ENCODE data around the gene SDR42E2. TPM values are rescaled to one million over a fixed set of nuclear protein-coding genes. Genes with fewer than 3 reads are reported as not detected.
"Not testable (repeated sequence)": the region's sequence is repeated elsewhere in the genome, so short reads cannot be mapped to it uniquely, and the experiment has no call there.

SDR42E2 gene
- total RNA-seq, 2 experiments from 2014 or later: 0.23 to 0.44 TPM

DNA sequence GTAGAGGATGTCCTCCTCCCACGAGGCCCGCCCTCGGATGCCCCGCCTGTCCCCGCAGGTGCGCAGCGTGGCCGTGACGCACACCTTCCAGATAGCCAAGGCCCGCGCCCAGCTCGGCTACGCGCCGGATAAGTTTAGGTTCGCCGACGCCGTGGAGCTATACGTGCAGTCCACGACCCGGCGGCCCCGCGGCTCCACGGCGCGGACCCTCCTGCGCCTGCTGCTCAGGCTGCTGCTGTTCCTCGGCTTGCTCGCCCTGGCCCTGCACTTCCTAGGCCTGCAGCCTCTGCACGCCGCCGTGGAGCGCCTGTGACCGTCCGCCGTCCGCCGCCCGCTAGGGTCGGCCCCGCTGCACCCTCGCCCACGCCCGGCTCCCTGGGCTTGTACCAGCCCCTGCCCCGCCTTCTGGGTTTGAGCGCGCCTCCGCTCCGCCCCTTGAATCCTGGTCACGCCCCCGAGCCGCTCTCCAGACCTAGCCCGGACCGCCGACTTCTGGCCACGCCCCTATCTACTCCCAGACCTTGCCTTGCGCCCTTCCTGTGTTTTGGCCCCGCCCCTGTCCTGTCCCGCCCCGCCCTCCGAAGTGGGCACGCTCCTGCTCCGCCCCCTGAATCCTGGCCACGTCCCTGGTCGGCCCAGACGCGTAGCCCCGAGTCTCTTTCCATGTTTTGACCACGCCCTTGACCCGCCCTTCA lies 27.9 kb downstream of the SDR42E2 start:
- peaks cover 46% of the 10 kb centered on the region for H3K4me1 Mint-ChIP-seq
- ATAC-seq (ENCODE audit: low read depth): peak; percentile 60
- no peaks in the 10 kb centered on the region for H3K27me3 Mint-ChIP-seq
- DNase-seq: peak; percentile 99
- POLR2A ChIA-PET: interaction anchor here (1.2 to 4.6 kb wide), 7 partner anchors 16 to 369 kb away, joined by 3 to 27 read pairs (median 3); partner anchors contain the start of genes EEF2K, MOSMO, POLR3E and UQCRC2
- H3K4me3 Mint-ChIP-seq: peak overlapping the region; percentile 98
- H3K27ac Mint-ChIP-seq: peak overlapping the region; percentile 100
- H3K36me3 Mint-ChIP-seq: no peaks in the 10 kb centered on the region
- no peaks in the 10 kb centered on the region for H3K9me3 Mint-ChIP-seq

DNA sequence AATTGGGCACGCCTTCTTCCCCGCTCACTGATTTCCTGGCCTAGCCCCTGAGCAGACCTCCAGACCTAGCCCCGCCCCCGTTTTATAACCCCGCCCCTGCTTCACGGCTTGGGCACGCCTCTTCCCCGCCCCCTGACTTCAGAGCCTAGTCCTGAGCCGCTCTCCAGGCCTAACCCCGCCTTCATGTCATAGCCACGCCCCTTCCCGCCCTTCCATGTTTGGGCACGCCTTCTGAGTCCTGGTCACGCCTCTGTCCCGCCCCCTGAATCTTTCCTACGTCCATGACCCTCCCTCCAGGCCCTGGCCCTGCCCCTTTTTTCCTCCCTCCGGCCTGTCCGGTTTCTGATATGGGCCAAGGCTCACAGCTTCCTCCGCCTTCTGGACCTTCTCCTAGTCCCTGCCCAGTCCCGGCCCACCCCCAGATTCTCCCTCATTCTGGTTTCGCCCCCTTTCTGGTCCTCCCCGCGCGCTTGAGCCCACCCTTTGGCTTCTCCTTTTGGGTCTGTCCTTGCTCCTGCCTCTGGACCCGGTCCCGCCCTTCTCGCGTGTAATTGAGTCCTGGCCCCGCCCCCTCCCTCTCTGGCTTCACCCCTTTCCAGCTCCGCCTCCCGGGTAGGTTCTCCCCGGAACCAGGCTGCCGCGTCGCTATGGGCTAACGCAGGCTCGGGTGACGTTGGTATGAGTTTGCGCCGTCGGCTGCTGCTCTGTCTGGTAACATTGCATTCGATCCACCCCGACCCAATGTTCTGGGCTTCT lies 28.6 kb downstream of the SDR42E2 start:
- POLR2A ChIA-PET: interaction anchor here (0.6 to 4.6 kb wide), 11 partner anchors 11 to 1020 kb away, joined by 3 to 27 read pairs (median 4); partner anchors contain the start of genes EEF2K, MOSMO and POLR3E
- H3K9me3 Mint-ChIP-seq: no peaks in the 10 kb centered on the region
- H3K27me3 Mint-ChIP-seq: peaks cover 2% of the 10 kb centered on the region
- H3K36me3 Mint-ChIP-seq: peaks cover 2% of the 10 kb centered on the region
- peaks cover 50% of the 10 kb centered on the region for H3K4me1 Mint-ChIP-seq
- peak overlapping the region; percentile 98 for H3K4me3 Mint-ChIP-seq
- peak; percentile 60 for ATAC-seq (ENCODE audit: low read depth)
- peak; percentile 93 for DNase-seq
- peak overlapping the region; percentile 100 for H3K27ac Mint-ChIP-seq

DNA sequence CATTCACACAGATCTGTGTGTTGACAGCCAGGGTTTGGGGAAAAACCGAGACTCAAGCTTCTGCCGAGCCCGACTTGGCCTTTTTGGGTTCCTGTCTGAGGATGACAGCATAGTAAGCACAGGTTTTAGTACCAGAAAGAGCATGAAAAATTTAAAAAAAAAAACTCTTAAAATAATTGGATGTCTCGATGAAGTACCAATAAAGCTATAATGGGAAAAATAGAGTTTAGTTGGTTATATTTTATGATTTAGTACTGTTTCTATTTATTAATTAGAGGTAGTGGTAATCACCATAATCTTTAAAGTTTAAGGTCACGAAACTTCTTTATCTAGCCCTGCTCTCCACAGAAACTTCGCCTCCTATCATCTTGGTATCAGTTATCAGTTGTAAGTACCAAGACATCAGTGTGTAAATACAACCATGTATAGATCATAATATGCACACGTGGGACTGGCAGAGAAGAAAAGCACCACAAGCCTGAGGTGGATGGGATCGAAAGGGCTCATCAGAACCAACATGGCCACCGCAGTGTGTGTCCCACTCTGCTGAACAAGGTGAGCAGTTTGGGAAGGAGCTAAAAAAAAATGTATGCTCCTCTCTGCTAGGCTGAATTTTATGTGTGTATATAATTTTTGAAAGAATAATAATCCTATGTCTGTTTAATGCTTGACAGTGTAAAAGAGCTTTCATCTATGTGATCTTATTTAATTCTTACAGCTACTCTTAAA lies 29.4 kb downstream of the SDR42E2 start:
- peaks cover 2% of the 10 kb centered on the region for H3K36me3 Mint-ChIP-seq
- peaks cover 53% of the 10 kb centered on the region for H3K4me1 Mint-ChIP-seq
- no peak for ATAC-seq (ENCODE audit: low read depth)
- H3K27me3 Mint-ChIP-seq: peaks cover 2% of the 10 kb centered on the region
- H3K4me3 Mint-ChIP-seq: peak overlapping the region; percentile 98
- H3K9me3 Mint-ChIP-seq: no peaks in the 10 kb centered on the region
- peak overlapping the region; percentile 100 for H3K27ac Mint-ChIP-seq
- no peak for DNase-seq
- POLR2A ChIA-PET: interaction anchor here (0.6 to 4.6 kb wide), 10 partner anchors 10 to 508 kb away, joined by 3 to 27 read pairs (median 4); partner anchors contain the start of genes EEF2K and POLR3E

DNA sequence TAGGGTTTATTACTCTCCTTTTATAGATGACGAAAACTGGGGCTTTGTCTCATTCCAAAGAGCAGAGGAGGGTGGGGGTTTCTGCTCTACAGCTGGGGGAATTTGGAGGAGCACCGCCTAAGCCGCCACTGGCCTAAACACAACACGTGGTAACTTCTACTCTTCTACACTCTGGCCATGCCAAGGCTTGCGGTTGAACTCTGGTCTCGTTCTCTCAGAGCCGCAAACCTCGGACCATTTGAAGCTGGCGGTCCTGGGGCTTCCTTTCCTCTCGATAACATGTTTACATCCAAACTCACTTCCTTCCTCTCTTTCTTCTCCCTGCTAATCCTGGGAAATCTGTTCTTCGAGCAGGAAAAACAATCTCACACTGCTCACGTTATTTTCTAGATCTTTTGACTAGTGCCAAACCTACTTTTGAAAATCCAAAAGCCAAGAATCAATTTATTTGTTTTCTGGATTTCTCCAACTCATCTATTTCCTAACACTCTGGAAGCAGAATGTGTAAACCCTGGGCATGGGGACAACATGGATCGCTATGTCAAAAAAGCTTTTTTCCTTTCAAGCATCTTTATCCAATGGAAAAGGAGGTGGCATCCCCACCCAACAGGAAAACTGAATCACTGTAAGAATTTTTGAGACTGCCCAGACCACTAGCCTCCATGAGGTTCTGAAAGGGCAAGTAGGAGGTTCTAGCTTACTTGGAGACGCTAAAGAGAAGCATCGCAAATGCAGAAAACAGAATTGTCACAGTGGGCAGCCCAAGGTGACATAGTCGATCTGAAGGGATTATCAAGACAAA lies 30.2 kb downstream of the SDR42E2 start:
- Mint-ChIP-seq H3K27ac (peak overlapping the region; percentile 92), H3K4me1 (peaks cover 55% of the 10 kb centered on the region), H3K27me3 (peaks cover 4% of the 10 kb centered on the region), H3K4me3 (peak overlapping the region; percentile 98), H3K9me3 (no peaks in the 10 kb centered on the region), H3K36me3 (peaks cover 2% of the 10 kb centered on the region)
- DNase-seq (peak; percentile 76), ATAC-seq (ENCODE audit: low read depth) (peak; percentile 4)
- POLR2A ChIA-PET: interaction anchor here (1.2 to 4.6 kb wide), 5 partner anchors 9 to 185 kb away, joined by 3 to 27 read pairs (median 5); partner anchors contain the start of genes EEF2K and POLR3E

DNA sequence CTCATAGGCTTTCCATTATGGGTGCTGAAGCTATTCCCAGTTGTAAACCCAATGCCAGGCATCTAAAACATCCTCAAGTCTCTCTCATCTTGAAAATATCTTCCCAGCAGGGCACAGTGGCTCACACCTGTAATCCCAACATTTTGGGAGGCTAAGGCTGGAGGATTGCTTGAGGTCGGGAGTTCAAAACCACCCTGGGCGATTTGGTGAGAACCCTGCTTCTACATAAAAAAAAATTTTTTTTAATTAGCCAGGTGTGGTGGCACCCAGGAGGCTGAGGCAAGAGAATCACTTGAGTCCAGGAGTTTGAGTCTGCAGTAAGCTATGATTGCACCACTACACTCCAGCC lies 30.7 kb downstream of the SDR42E2 start:
- Mint-ChIP-seq H3K9me3 (no peaks in the 10 kb centered on the region), H3K4me1 (peaks cover 57% of the 10 kb centered on the region), H3K27ac (no peak overlapping the region), H3K36me3 (peaks cover 2% of the 10 kb centered on the region), H3K4me3 (no peak overlapping the region), H3K27me3 (peaks cover 4% of the 10 kb centered on the region)
- ATAC-seq (ENCODE audit: low read depth) (no peak), DNase-seq (no peak)
- POLR2A ChIA-PET: interaction anchor here (1.6 to 4.6 kb wide), 3 partner anchors 12 to 186 kb away, joined by 3 to 27 read pairs (median 5); partner anchors contain the start of gene POLR3E

- DNase-seq (no peak), ATAC-seq (ENCODE audit: low read depth) (no peak)
- Mint-ChIP-seq H3K27ac (peak overlapping the region; percentile 90), H3K36me3 (peaks cover 2% of the 10 kb centered on the region), H3K4me3 (peak overlapping the region; percentile 87), H3K27me3 (peaks cover 4% of the 10 kb centered on the region), H3K4me1 (peaks cover 49% of the 10 kb centered on the region), H3K9me3 (no peaks in the 10 kb centered on the region)
- POLR2A ChIA-PET: interaction anchor here (0.7 to 1.9 kb wide), 3 partner anchors 10 to 102 kb away, joined by 3 to 12 read pairs (median 6); partner anchors contain the start of gene POLR3E
These were observed 32.6 kb downstream of the SDR42E2 start for GRCh38 chr16:22194707-22195444.

DNA sequence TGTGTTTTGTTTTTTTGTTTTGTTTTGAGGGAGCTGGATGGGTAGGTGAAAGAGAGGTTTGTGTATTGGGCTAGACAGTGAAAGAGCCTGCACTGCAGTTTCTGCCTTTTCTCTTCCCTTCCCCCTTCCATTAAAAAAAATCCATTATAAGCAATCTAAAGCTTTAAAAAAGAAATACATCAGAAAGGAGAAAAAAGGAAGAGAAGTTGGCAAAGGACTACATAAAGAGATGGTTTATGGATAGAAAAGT lies 33.1 kb downstream of the SDR42E2 start:
- H3K36me3 Mint-ChIP-seq: peaks cover 2% of the 10 kb centered on the region
- H3K27me3 Mint-ChIP-seq: peaks cover 4% of the 10 kb centered on the region
- no peaks in the 10 kb centered on the region for H3K9me3 Mint-ChIP-seq
- no peak for ATAC-seq (ENCODE audit: low read depth)
- H3K4me1 Mint-ChIP-seq: peaks cover 49% of the 10 kb centered on the region
- H3K4me3 Mint-ChIP-seq: peak overlapping the region; percentile 87
- POLR2A ChIA-PET: interaction anchor here (0.7 to 1.9 kb wide), 3 partner anchors 9 to 102 kb away, joined by 3 to 12 read pairs (median 6); partner anchors contain the start of gene POLR3E
- DNase-seq: no peak
- H3K27ac Mint-ChIP-seq: peak overlapping the region; percentile 90

DNA sequence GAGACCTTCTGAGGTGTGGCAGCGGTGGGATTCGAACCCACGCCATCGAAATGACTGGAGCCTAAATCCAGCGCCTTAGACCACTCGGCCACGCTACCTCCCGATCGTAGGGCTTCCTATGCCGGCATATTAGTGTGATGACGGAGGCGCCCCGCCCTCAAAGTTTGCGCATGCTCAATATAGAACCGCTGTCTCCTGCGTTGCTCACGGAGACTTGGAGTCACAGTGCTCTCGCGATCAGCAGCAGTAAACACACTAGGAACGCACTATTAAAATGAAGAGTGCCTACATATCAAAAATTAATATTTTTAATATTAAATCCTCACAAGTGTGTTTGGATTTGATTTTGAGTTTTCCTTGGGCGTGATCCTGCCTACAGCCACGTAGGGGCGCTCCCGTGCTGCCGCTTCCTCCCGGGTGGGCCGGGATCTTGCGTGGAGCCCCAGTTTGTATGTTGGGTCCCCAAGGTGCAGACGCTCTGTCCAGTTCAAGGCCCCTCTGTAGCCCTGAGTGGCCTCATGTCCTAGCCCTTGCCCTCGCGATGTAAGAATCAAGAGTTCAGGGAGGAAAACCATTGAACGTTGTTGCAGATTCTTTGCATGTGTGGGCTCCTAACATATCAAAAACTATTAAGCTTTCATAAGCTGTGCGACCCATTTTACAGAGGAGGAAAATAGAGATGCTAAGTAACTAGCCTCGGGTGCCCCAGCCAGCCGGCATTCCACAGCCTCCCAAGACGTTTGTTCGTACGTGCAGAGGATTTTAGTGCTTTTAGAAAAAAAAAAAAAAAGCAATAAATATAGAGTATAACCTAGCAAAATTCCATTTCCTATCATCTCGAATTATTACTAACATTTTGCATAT lies 33.6 kb downstream of the SDR42E2 start:
- ATAC-seq (ENCODE audit: low read depth) (peak; percentile 39), DNase-seq (peak; percentile 96)
- POLR2A ChIA-PET: interaction anchor here (0.7 to 1.9 kb wide), 5 partner anchors 9 to 105 kb away, joined by 3 to 12 read pairs (median 6); partner anchors contain the start of genes EEF2K and POLR3E
- Mint-ChIP-seq H3K36me3 (peaks cover 2% of the 10 kb centered on the region), H3K27me3 (peaks cover 4% of the 10 kb centered on the region), H3K4me1 (peaks cover 49% of the 10 kb centered on the region), H3K4me3 (peak overlapping the region; percentile 87), H3K9me3 (no peaks in the 10 kb centered on the region), H3K27ac (peak overlapping the region; percentile 90)

DNA sequence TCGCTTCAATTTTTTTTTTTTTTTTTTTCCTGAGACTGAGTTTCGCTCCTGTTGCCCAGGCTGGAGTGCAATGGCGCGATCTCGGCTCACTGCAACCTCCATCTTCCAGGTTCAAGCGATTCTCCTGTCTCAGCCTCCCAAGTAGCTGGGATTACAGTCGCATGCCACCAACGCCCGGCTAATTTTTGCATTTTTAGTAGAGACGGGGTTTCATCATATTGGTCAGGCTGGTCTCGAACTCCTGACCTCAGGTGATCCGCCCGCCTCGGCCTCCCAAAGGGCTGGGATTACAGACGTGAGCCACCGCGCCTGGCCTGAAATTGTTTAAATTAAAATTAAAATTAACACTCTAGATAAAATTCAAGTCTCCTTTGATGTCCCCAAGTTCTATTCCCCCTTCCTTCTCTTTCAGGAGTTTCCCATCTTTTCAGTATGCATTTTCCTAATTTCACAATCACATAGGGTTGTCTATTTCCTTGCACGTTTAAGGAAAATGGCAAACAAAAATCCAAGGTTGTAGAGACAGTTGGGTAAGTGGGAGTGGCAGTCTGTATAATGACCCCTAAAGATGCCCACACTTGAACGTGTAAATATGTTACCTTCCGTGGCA lies 34.4 kb downstream of the SDR42E2 start:
- peak overlapping the region; percentile 70 for H3K4me3 Mint-ChIP-seq
- POLR2A ChIA-PET: interaction anchor here (0.9 to 1.9 kb wide), 4 partner anchors 8 to 104 kb away, joined by 3 to 12 read pairs (median 6); partner anchors contain the start of genes EEF2K and POLR3E
- H3K9me3 Mint-ChIP-seq; ATAC-seq (ENCODE audit: low read depth); DNase-seq; H3K27me3 Mint-ChIP-seq; H3K36me3 Mint-ChIP-seq: not testable (repeated sequence)
- H3K27ac Mint-ChIP-seq: peak overlapping the region; percentile 13
- H3K4me1 Mint-ChIP-seq: peaks cover 49% of the 10 kb centered on the region

DNA sequence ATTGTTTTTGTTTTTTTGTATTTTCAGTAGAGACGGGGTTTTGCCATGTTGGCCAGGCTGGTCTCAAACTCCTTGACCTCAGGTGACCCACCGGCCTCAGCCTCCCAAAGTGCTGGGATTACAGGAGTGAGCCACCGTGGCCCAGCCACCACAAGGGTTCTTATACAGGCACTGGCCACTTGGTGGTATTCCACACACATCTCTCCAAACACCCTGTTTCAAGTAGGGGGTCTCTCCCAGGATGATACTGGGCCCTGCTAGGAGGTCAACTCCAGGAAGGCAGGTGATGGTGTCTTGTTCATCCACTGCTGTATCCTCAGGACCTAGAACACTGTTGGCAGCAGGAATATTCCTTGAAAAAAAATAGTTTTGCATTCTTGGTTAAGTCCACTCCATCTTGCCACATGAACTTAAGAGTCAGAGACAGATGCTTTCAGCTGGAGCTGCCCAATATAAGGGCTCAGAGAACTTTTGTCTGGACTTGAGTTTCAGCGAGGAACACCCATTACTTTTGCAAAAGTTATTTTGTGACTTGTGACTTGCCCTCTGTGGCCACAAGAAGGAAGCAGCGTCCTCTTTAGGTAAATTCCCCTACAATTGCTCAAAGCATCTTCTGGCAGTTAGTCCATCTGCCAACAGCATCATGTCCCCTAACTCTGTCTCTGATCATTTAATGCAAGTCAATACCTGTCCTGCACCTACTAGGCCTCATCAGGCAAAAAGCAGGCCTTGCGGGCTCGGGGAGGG lies 36.4 kb downstream of the SDR42E2 start:
- no peak overlapping the region for H3K27ac Mint-ChIP-seq
- POLR2A ChIA-PET: no interaction called here

More for the DNA sequence above, 36.4 kb downstream of the SDR42E2 start:
- H3K27me3 Mint-ChIP-seq: peaks cover 4% of the 10 kb centered on the region
- peak overlapping the region; percentile 28 for H3K4me3 Mint-ChIP-seq
- DNase-seq (no peak), ATAC-seq (ENCODE audit: low read depth) (no peak)
- peaks cover 32% of the 10 kb centered on the region for H3K4me1 Mint-ChIP-seq
- no peaks in the 10 kb centered on the region for H3K9me3 Mint-ChIP-seq
- peaks cover 2% of the 10 kb centered on the region for H3K36me3 Mint-ChIP-seq
